Measurements from ENCODE around the gene SUV39H1.
"Not testable (repeated sequence)": the region's sequence is repeated elsewhere in the genome, so short reads cannot be mapped to it uniquely, and the experiment has no call there.

- TF ChIP-seq, protein P1, sequence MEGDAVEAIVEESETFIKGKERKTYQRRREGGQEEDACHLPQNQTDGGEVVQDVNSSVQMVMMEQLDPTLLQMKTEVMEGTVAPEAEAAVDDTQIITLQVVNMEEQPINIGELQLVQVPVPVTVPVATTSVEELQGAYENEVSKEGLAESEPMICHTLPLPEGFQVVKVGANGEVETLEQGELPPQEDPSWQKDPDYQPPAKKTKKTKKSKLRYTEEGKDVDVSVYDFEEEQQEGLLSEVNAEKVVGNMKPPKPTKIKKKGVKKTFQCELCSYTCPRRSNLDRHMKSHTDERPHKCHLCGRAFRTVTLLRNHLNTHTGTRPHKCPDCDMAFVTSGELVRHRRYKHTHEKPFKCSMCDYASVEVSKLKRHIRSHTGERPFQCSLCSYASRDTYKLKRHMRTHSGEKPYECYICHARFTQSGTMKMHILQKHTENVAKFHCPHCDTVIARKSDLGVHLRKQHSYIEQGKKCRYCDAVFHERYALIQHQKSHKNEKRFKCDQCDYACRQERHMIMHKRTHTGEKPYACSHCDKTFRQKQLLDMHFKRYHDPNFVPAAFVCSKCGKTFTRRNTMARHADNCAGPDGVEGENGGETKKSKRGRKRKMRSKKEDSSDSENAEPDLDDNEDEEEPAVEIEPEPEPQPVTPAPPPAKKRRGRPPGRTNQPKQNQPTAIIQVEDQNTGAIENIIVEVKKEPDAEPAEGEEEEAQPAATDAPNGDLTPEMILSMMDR (IDR thresholded peaks at IDR 0.05; ENCODE audit: low read depth, low read length, poor library complexity, severe bottlenecking), result not testable (repeated sequence)
- not testable (repeated sequence) for TF ChIP-seq EZH2phosphoT487 (IDR thresholded peaks at IDR 0.05; ENCODE audit: borderline replicate concordance, low read length)
Observed at GRCh38 chrX:48654746-48655145, 41.8 kb upstream of the SUV39H1 start.
